Measurements from ENCODE around the gene MICU1.
A peak's percentile ranks its signal among the peaks of the same experiment; 100 is the strongest.

GRCh38 chr10:72587568-72587967, 38.3 kb downstream of the MICU1 start:
- TF ChIP-seq, protein P1, sequence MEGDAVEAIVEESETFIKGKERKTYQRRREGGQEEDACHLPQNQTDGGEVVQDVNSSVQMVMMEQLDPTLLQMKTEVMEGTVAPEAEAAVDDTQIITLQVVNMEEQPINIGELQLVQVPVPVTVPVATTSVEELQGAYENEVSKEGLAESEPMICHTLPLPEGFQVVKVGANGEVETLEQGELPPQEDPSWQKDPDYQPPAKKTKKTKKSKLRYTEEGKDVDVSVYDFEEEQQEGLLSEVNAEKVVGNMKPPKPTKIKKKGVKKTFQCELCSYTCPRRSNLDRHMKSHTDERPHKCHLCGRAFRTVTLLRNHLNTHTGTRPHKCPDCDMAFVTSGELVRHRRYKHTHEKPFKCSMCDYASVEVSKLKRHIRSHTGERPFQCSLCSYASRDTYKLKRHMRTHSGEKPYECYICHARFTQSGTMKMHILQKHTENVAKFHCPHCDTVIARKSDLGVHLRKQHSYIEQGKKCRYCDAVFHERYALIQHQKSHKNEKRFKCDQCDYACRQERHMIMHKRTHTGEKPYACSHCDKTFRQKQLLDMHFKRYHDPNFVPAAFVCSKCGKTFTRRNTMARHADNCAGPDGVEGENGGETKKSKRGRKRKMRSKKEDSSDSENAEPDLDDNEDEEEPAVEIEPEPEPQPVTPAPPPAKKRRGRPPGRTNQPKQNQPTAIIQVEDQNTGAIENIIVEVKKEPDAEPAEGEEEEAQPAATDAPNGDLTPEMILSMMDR (IDR thresholded peaks at IDR 0.05), result no peak
- TF ChIP-seq FOXS1 (CRISPR knock-in tag; IDR thresholded peaks at IDR 0.05), result no peak
- no peak for TF ChIP-seq POLR2A (IDR thresholded peaks at IDR 0.05; ENCODE audit: low read length)
- TF ChIP-seq CBX2 (IDR thresholded peaks at IDR 0.05; ENCODE audit: borderline replicate concordance, low read depth), result no peak
- TF ChIP-seq, protein P2, sequence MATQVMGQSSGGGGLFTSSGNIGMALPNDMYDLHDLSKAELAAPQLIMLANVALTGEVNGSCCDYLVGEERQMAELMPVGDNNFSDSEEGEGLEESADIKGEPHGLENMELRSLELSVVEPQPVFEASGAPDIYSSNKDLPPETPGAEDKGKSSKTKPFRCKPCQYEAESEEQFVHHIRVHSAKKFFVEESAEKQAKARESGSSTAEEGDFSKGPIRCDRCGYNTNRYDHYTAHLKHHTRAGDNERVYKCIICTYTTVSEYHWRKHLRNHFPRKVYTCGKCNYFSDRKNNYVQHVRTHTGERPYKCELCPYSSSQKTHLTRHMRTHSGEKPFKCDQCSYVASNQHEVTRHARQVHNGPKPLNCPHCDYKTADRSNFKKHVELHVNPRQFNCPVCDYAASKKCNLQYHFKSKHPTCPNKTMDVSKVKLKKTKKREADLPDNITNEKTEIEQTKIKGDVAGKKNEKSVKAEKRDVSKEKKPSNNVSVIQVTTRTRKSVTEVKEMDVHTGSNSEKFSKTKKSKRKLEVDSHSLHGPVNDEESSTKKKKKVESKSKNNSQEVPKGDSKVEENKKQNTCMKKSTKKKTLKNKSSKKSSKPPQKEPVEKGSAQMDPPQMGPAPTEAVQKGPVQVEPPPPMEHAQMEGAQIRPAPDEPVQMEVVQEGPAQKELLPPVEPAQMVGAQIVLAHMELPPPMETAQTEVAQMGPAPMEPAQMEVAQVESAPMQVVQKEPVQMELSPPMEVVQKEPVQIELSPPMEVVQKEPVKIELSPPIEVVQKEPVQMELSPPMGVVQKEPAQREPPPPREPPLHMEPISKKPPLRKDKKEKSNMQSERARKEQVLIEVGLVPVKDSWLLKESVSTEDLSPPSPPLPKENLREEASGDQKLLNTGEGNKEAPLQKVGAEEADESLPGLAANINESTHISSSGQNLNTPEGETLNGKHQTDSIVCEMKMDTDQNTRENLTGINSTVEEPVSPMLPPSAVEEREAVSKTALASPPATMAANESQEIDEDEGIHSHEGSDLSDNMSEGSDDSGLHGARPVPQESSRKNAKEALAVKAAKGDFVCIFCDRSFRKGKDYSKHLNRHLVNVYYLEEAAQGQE (IDR thresholded peaks at IDR 0.05), result no peak
- TF ChIP-seq RAD21 (conservative IDR thresholded peaks at IDR 0.05 in 1 of 2, IDR thresholded peaks at IDR 0.05 in 1 of 2), result no peak
- TF ChIP-seq, protein P3, sequence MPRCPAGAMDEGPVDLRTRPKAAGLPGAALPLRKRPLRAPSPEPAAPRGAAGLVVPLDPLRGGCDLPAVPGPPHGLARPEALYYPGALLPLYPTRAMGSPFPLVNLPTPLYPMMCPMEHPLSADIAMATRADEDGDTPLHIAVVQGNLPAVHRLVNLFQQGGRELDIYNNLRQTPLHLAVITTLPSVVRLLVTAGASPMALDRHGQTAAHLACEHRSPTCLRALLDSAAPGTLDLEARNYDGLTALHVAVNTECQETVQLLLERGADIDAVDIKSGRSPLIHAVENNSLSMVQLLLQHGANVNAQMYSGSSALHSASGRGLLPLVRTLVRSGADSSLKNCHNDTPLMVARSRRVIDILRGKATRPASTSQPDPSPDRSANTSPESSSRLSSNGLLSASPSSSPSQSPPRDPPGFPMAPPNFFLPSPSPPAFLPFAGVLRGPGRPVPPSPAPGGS (IDR thresholded peaks at IDR 0.05), result no peak
- TF ChIP-seq ZC3H11A (IDR thresholded peaks at IDR 0.05), result peak; percentile 76
- no peak for TF ChIP-seq E2F6 (IDR thresholded peaks at IDR 0.05; ENCODE audit: borderline replicate concordance, low read depth)
- no peak for TF ChIP-seq CHD4 (IDR thresholded peaks at IDR 0.05; ENCODE audit: borderline replicate concordance)
- TF ChIP-seq KDM5A (IDR thresholded peaks at IDR 0.05), result no peak

Measured in A549 (cell line).